Measurements from ENCODE around the gene AK2. TPM values are rescaled to one million over a fixed set of nuclear protein-coding genes. Genes with fewer than 3 reads are reported as not detected.

The AK2 gene
- total RNA-seq, 1 experiment from 2014 or later, result 159 TPM

GRCh38 chr1:33041026-33041425 is 4.3 kb upstream of the AK2 start:
- Mint-ChIP-seq H3K36me3 (ENCODE audit: insufficient read depth in 1 of 3, low read depth in 3 of 3) (peaks cover 0 to 8% (median 6%) of the 10 kb centered on the region in 3 experiments; a peak in 4 of 7 replicates), H3K9me3 (peaks cover 2 to 8% of the 10 kb centered on the region in 2 experiments; a peak in 3 of 5 replicates), H3K27ac (no peak overlapping the region), H3K27me3 (ENCODE audit: low read depth) (peaks cover 32% of the 10 kb centered on the region), H3K4me3 (no peak overlapping the region), H3K4me1 (peaks cover 12 to 20% of the 10 kb centered on the region in 2 experiments)
- TF ChIP-seq, protein P1, sequence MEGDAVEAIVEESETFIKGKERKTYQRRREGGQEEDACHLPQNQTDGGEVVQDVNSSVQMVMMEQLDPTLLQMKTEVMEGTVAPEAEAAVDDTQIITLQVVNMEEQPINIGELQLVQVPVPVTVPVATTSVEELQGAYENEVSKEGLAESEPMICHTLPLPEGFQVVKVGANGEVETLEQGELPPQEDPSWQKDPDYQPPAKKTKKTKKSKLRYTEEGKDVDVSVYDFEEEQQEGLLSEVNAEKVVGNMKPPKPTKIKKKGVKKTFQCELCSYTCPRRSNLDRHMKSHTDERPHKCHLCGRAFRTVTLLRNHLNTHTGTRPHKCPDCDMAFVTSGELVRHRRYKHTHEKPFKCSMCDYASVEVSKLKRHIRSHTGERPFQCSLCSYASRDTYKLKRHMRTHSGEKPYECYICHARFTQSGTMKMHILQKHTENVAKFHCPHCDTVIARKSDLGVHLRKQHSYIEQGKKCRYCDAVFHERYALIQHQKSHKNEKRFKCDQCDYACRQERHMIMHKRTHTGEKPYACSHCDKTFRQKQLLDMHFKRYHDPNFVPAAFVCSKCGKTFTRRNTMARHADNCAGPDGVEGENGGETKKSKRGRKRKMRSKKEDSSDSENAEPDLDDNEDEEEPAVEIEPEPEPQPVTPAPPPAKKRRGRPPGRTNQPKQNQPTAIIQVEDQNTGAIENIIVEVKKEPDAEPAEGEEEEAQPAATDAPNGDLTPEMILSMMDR (conservative IDR thresholded peaks at IDR 0.05), result no peak
- no peak overlapping the region for H4K8ac ChIP-seq (replicated peaks; ENCODE audit: insufficient read length, low read depth, low read length)
- H3K79me1 ChIP-seq (ENCODE audit: insufficient read depth, low read depth, low read length, poor library complexity, severe bottlenecking), result no peaks in the 10 kb centered on the region
- H3K23me2 ChIP-seq (ENCODE audit: insufficient read length, low read depth, low read length, poor library complexity, severe bottlenecking), result peaks cover 4% of the 10 kb centered on the region
- H3K79me2 ChIP-seq (ENCODE audit: insufficient read depth, low read length), result peaks cover 3% of the 10 kb centered on the region; the same call in 1 of the 2 replicates
- WGBS (ENCODE audit: extremely low coverage, insufficient read length, low lambda C conversion rate), result no CpG with 5 or more reads among the region's 1 CpG
- no peak overlapping the region for H2BK12ac ChIP-seq (ENCODE audit: insufficient read length, low read depth, low read length)
- H3K23ac ChIP-seq (ENCODE audit: insufficient read length, low read depth, low read length), result no peak overlapping the region
- H4K5ac ChIP-seq (ENCODE audit: insufficient read length, low read depth, low read length), result no peak overlapping the region
- no peak overlapping the region for H2BK5ac ChIP-seq (ENCODE audit: insufficient read length, low read length)
- H3K18ac ChIP-seq (ENCODE audit: insufficient read length, low read depth, low read length), result no peak overlapping the region
- H3K4me2 ChIP-seq (ENCODE audit: insufficient read depth, insufficient read length, low read length), result no peak overlapping the region
- no peak overlapping the region for H2AFZ ChIP-seq (ENCODE audit: low read length)
- H2BK15ac ChIP-seq (ENCODE audit: low read depth, low read length), result no peak overlapping the region
- no peak overlapping the region for H3K14ac ChIP-seq (ENCODE audit: insufficient read depth, low read length)
- H3K27ac ChIP-seq (ENCODE audit: insufficient read length, low read depth, low read length), result no peak overlapping the region
- peaks cover 4% of the 10 kb centered on the region; the same call in 1 of the 2 replicates for H3K4me1 ChIP-seq (ENCODE audit: insufficient read depth, low read length)
- H3T11ph ChIP-seq (ENCODE audit: low read length), result no peak overlapping the region
- no peak overlapping the region for H3K9ac ChIP-seq (ENCODE audit: extremely low read depth, insufficient read length, low read length)
- H4K91ac ChIP-seq (ENCODE audit: insufficient read length, low read depth, low read length), result no peak overlapping the region
- H3K56ac ChIP-seq (ENCODE audit: insufficient read length, low read depth, low read length), result no peak overlapping the region
- no peaks in the 10 kb centered on the region for H4K20me1 ChIP-seq (ENCODE audit: control insufficient read depth, insufficient read depth, insufficient read length)
- H2AK5ac ChIP-seq (ENCODE audit: insufficient read length, low read length), result no peak overlapping the region
- H3K4ac ChIP-seq (ENCODE audit: low read depth, low read length), result no peak overlapping the region
- no peaks in the 10 kb centered on the region for H3K27me3 ChIP-seq (ENCODE audit: insufficient read depth, low read length)
- H2BK120ac ChIP-seq (ENCODE audit: low read depth, low read length, poor library complexity, severe bottlenecking), result no peak overlapping the region
- H2BK20ac ChIP-seq (ENCODE audit: low read depth, low read length, poor library complexity, severe bottlenecking), result no peak overlapping the region
- no peak for DNase-seq
- no peaks in the 10 kb centered on the region for H3K9me3 ChIP-seq (ENCODE audit: control insufficient read depth, low read depth, low read length)
